Coronary artery (tissue), 2 donors: ENCODE measurements around the gene THSD7A.

ENCODE experiments used
- DNase-seq: peaks from one replicate; pipeline ENCODE4 v3.0.0-alpha.2; 2017; ENCODE audit warnings: low spot score
- H3K27ac ChIP-seq, 2 donors: fragments of 200-600 bp; sonication (generic); one replicate each; pipeline ENCODE4 v1.5.1; 2016 to 2019
- H3K4me3 ChIP-seq: fragments of 200-600 bp; sonication (generic); 2 replicates; pipeline ENCODE4 v1.5.1; 2016; ENCODE audit warnings: mild to moderate bottlenecking, moderate library complexity
- CTCF ChIP-seq: fragments of 200-600 bp; sonication (generic); IDR thresholded peaks from one replicate; pipeline ENCODE4 v1.5.1; 2019; ENCODE audit warnings: antibody characterized with exemption

THSD7A gene

GRCh38 chr7:11633310-11633709 lies 198.7 kb downstream of the THSD7A start:
- TF ChIP-seq CTCF, result no peak
- Histone ChIP-seq H3K27ac (no peak overlapping the region), H3K4me3 (no peak overlapping the region)
- no peak for DNase-seq

- Histone ChIP-seq H3K4me3 (no peak overlapping the region), H3K27ac (no peak overlapping the region)
- no peak for DNase-seq
- TF ChIP-seq CTCF, result no peak
These were observed 201.6 kb downstream of the THSD7A start for GRCh38 chr7:11630355-11630754.

- Histone ChIP-seq H3K27ac (no peak overlapping the region), H3K4me3 (no peak overlapping the region)
- DNase-seq, result no peak
- no peak for TF ChIP-seq CTCF
These were observed 206.3 kb downstream of the THSD7A start for GRCh38 chr7:11625669-11626068.

GRCh38 chr7:11623093-11623678 lies 208.8 kb downstream of the THSD7A start:
- no peak for TF ChIP-seq CTCF
- Histone ChIP-seq H3K27ac (no peak overlapping the region), H3K4me3 (no peak overlapping the region)
- DNase-seq, result no peak

- no peak for TF ChIP-seq CTCF
- H3K27ac ChIP-seq, result no peak overlapping the region
These were observed 211.4 kb downstream of the THSD7A start for GRCh38 chr7:11620406-11621253.

GRCh38 chr7:11616466-11616865 lies 215.5 kb downstream of the THSD7A start:
- no peak for DNase-seq
- H3K4me3 ChIP-seq, result no peak overlapping the region
- no peak overlapping the region for H3K27ac ChIP-seq
- no peak for TF ChIP-seq CTCF

More at GRCh38 chr7:11620406-11621253, 211.4 kb downstream of the THSD7A start:
- no peak for DNase-seq
- H3K4me3 ChIP-seq, result no peak overlapping the region

- DNase-seq, result no peak
- Histone ChIP-seq H3K4me3 (no peak overlapping the region), H3K27ac (no peak overlapping the region)
- no peak for TF ChIP-seq CTCF
These were observed 216.8 kb downstream of the THSD7A start for GRCh38 chr7:11615174-11615573.
